SK-N-MC (cell line): ENCODE results near the gene SRBD1.

Source experiments
- EZH2 ChIP-seq: fragments of 200-600 bp; sonication (generic); IDR thresholded peaks from one replicate; pipeline ENCODE4 v1.6.1; 2017; ENCODE audit warnings: antibody characterized with exemption
- FOXP2 ChIP-seq: optimal IDR thresholded peaks from 2 replicates; pipeline ENCODE3; 2011; ENCODE audit warnings: mild to moderate bottlenecking, moderate library complexity; ENCODE audit not compliant: insufficient read depth; ENCODE audit errors: extremely low read length, control extremely low read depth
- POLR2AphosphoS5 ChIP-seq: IDR thresholded peaks from 2 replicates; pipeline ENCODE4 v1.6.1; 2012; ENCODE audit warnings: mild to moderate bottlenecking, low read depth, low read length, borderline replicate concordance

DNA sequence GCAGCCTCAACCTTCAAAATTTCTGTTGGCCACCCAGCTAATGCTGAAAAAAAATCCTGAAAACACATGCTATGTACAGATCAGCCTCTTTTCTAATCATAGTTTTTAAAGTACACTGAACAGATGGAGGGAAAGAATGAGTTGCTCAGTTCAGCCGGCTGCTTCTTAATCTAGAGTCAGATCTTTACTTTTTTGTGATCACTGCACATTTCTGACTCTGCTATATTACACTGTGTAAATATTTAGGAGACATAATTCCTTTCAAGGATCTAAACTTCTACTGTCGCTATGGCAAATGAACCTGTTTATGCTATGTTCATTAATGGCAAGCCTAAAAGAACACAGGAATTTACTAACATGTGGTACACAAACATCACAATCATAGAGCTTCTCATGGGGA lies 114.2 kb downstream of the SRBD1 start:
- TF ChIP-seq EZH2 (no peak), POLR2AphosphoS5 (no peak), FOXP2 (no peak)
